BE2C (cell line): ENCODE measurements around the gene FAM136A.

Experiments used
- DNase-seq: peaks from one replicate; pipeline ENCODE4 v3.0.0-alpha.2; 2020
- H3K27me3 ChIP-seq: fragments of 250-450 bp; sonication (Bioruptor Pico); 2 replicates; pipeline ENCODE4 v1.5.1; 2020; ENCODE audit warnings: mild to moderate bottlenecking
- H3K36me3 ChIP-seq: fragments of 250-450 bp; sonication (Bioruptor Pico); 2 replicates; pipeline ENCODE4 v1.5.1; 2020; ENCODE audit warnings: mild to moderate bottlenecking
- H3K4me1 ChIP-seq: fragments of 250-450 bp; sonication (Bioruptor Pico); 2 replicates; pipeline ENCODE4 v1.5.1; 2020
- H3K4me3 ChIP-seq: 2 replicates; pipeline ENCODE4 v1.5.1; 2011; ENCODE audit warnings: low read depth, low read length
- H3K9me3 ChIP-seq: fragments of 250-450 bp; sonication (Bioruptor Pico); 2 replicates; pipeline ENCODE4 v1.5.1; 2020
- TF ChIP-seq, protein P1 (sequence below): IDR thresholded peaks from 2 replicates; pipeline ENCODE4 v1.5.1; 2012; ENCODE audit warnings: mild to moderate bottlenecking, low read depth, low read length

Gene FAM136A

DNA sequence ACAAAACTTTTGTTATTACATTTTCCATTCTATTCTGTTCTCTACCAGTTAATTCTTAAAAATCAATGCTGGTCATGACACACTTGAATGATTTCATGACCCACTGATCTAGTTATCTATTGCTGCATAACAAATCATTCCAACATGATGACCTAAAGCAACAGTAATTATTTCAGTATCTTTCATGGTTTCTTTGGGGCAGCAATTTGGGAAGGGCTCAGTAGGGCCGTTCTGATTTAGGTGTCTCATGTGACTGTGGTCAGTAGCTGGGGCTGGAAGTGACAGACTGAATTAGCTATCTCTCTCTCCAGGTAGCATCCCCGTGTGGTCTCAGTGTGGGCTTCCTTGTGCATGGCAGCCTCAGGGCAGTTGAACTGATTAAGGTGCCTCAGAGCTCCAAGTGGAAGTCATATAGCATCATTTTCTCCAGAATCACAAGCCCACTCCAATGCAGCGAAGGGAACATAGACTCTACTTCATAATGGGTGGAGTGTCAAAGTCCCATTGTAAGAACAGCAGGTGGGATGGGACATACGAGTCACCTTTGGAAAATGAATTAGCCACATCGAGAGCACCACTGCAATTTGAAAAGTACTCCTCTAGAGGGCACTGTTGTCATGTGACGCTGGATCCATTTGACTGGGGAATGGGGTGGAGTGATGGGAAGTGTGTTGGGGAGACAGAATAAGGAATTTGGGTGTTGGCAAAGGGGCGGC, 39.1 kb upstream of the FAM136A start:
- TF ChIP-seq, protein P1, sequence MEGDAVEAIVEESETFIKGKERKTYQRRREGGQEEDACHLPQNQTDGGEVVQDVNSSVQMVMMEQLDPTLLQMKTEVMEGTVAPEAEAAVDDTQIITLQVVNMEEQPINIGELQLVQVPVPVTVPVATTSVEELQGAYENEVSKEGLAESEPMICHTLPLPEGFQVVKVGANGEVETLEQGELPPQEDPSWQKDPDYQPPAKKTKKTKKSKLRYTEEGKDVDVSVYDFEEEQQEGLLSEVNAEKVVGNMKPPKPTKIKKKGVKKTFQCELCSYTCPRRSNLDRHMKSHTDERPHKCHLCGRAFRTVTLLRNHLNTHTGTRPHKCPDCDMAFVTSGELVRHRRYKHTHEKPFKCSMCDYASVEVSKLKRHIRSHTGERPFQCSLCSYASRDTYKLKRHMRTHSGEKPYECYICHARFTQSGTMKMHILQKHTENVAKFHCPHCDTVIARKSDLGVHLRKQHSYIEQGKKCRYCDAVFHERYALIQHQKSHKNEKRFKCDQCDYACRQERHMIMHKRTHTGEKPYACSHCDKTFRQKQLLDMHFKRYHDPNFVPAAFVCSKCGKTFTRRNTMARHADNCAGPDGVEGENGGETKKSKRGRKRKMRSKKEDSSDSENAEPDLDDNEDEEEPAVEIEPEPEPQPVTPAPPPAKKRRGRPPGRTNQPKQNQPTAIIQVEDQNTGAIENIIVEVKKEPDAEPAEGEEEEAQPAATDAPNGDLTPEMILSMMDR, result peak; percentile 70
- no peaks in the 10 kb centered on the region for H3K36me3 ChIP-seq
- no peaks in the 10 kb centered on the region; the same call in 1 of the 2 replicates for H3K27me3 ChIP-seq
- no peak overlapping the region for H3K4me3 ChIP-seq
- H3K9me3 ChIP-seq, result no peaks in the 10 kb centered on the region
- no peaks in the 10 kb centered on the region for H3K4me1 ChIP-seq
- DNase-seq, result peak; percentile 11

DNA sequence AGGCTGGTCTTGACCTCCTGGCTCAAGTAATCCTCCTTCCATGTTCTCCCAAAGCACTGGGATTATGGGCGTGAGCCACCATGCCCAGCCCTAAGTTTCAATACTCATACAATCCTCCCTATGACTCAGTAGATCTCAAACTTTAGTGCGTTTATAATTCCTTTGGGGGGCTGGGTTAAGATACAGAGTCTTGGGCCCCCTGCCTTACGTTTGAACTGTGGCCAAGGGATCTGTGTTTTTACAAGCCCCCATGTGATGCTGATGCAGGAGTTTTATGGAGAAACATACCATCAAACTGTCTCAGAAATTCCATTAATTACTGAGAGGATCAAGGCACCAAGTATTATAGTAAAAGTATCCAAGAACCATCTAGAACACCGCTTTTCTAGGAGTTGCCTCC, 38.2 kb upstream of the FAM136A start:
- Histone ChIP-seq H3K27me3 (no peaks in the 10 kb centered on the region; the same call in 1 of the 2 replicates), H3K4me1 (no peaks in the 10 kb centered on the region), H3K36me3 (no peaks in the 10 kb centered on the region), H3K4me3 (no peak overlapping the region), H3K9me3 (no peaks in the 10 kb centered on the region)
- TF ChIP-seq, protein P1, result no peak
- no peak for DNase-seq

DNA sequence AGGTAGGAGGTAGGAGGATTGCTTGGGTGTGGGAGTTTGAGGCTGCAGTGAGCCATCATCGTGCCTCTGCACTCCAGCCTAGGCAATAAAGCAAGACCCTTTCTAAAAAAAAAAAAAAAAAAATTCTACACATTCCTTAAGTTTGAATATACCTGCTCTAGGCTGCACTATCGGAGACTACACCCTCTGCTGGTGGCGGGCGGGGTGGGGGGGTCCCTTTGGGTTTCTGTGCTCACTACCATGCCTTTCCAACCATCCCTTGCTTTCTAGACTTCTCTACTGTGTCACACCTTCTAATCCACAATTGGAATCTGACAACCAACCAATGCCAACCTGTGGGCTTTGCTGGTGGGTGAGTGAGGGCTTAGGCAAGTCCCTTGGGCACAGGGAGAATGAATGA, 34.7 kb upstream of the FAM136A start:
- TF ChIP-seq, protein P1, result no peak
- Histone ChIP-seq H3K4me3 (no peak overlapping the region), H3K27me3 (no peaks in the 10 kb centered on the region), H3K9me3 (no peaks in the 10 kb centered on the region), H3K4me1 (no peaks in the 10 kb centered on the region), H3K36me3 (no peaks in the 10 kb centered on the region)
- no peak for DNase-seq

DNA sequence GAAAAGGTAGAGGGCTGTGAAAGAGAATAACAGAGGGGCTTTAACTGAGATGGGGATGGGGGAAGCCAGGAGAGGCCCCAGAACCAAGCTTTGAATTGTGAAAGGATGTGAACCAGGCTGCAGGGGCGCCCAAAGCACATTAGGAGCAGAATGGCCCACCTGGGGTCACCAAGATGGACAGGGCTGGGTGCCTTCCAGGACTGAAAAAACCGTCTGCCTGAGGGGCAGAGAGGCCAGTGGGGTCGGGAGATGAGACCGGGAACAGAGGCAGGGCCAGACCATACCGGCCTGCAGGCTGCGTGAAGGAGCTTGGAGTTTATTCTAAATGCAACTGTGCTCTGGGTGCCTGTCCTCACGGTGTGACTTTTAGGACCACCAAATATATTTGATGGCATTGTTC, 29.1 kb upstream of the FAM136A start:
- H3K4me3 ChIP-seq, result no peak overlapping the region
- H3K9me3 ChIP-seq, result no peaks in the 10 kb centered on the region
- TF ChIP-seq, protein P1, result no peak
- no peak for DNase-seq
- H3K4me1 ChIP-seq, result no peaks in the 10 kb centered on the region
- no peaks in the 10 kb centered on the region for H3K36me3 ChIP-seq
- H3K27me3 ChIP-seq, result no peaks in the 10 kb centered on the region

DNA sequence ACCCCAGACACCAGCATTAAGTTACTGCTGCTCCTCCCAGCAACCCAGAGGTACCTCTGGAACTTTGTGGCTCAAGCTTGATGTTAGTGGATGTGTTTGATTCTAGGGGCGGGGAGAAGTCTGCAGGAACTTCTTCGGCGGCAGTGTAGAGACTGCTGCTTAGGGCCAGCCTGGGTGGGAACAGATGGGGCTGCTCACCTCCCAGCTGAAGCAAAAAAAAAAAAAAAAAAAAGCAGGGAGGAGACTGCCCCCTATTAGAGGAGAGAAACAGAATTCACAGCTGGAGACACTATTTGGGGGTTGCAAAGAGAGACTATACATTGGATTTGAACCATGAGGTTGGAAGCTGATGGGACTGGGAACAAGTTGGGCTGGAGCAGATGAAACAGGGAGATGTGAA, 28.6 kb upstream of the FAM136A start:
- H3K4me1 ChIP-seq, result no peaks in the 10 kb centered on the region
- H3K36me3 ChIP-seq, result no peaks in the 10 kb centered on the region
- no peak overlapping the region for H3K4me3 ChIP-seq
- H3K27me3 ChIP-seq, result no peaks in the 10 kb centered on the region
- TF ChIP-seq, protein P1, result no peak
- no peaks in the 10 kb centered on the region for H3K9me3 ChIP-seq
- DNase-seq, result no peak

DNA sequence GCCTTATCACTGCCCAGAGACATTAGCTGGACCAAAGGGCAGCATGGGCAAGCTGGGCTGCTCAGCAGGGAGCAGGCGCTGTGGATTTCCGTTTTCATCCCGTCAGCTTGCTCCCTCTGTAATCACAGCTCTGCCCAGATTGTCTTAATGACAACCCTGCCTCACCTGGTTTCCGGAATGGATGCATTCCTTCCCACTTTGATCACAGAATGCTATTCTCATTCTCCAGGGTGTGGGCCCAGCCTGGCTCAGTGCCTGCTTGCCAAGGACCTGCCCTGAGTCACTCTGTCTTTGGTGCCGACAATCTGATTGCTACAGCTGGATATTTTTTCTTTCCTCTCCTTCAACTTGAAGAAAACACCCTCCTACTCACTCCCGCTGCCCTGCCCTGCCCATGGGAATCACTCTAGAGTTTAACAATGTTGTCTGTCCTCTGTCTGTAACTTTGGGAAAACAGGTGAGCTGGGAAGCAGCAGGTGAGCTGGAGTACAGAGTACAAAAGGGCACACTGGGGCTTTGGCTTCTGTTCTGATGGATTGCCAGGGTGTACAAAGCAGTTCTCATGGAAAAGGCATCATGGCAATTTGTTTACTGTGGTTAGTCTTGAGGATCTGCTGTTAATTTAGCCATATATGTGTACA, 27.2 kb upstream of the FAM136A start:
- TF ChIP-seq, protein P1, result no peak
- no peak overlapping the region for H3K4me3 ChIP-seq

More for the DNA sequence above, 27.2 kb upstream of the FAM136A start:
- Histone ChIP-seq H3K4me1 (no peaks in the 10 kb centered on the region), H3K27me3 (no peaks in the 10 kb centered on the region), H3K9me3 (no peaks in the 10 kb centered on the region), H3K36me3 (no peaks in the 10 kb centered on the region)
- DNase-seq, result no peak
